Stimulated activated memory B cell treated with anti-CD40 and anti-IgM and Interleukin-4, amounts not matched to agents 10 μg/mL and 1 μg/mL and 100 μg/mL, for 72 hours (primary cell): ENCODE results near the gene DPYSL3.

Experiments used
- ATAC-seq: fragments of 150-1000 bp; cut with Tn5 transposase; 2 replicates; pipeline ENCODE4 v1.10.0; 2021
- H3K27ac Mint-ChIP-seq: one replicate; pipeline ENCODE4 v1.8.0; 2022; ENCODE audit warnings: mild to moderate bottlenecking, mixed read lengths
- H3K27me3 Mint-ChIP-seq: one replicate; pipeline ENCODE4 v1.8.0; 2022; ENCODE audit warnings: mixed read lengths
- H3K36me3 Mint-ChIP-seq: one replicate; pipeline ENCODE4 v1.8.0; 2022; ENCODE audit warnings: mixed read lengths
- H3K4me1 Mint-ChIP-seq: one replicate; pipeline ENCODE4 v1.8.0; 2022; ENCODE audit warnings: mixed read lengths
- H3K4me3 Mint-ChIP-seq: one replicate; pipeline ENCODE4 v1.8.0; 2022; ENCODE audit warnings: mild to moderate bottlenecking, moderate library complexity, mixed read lengths
- H3K9me3 Mint-ChIP-seq: one replicate; pipeline ENCODE4 v1.8.0; 2022; ENCODE audit warnings: mixed read lengths

The DPYSL3 gene

DNA sequence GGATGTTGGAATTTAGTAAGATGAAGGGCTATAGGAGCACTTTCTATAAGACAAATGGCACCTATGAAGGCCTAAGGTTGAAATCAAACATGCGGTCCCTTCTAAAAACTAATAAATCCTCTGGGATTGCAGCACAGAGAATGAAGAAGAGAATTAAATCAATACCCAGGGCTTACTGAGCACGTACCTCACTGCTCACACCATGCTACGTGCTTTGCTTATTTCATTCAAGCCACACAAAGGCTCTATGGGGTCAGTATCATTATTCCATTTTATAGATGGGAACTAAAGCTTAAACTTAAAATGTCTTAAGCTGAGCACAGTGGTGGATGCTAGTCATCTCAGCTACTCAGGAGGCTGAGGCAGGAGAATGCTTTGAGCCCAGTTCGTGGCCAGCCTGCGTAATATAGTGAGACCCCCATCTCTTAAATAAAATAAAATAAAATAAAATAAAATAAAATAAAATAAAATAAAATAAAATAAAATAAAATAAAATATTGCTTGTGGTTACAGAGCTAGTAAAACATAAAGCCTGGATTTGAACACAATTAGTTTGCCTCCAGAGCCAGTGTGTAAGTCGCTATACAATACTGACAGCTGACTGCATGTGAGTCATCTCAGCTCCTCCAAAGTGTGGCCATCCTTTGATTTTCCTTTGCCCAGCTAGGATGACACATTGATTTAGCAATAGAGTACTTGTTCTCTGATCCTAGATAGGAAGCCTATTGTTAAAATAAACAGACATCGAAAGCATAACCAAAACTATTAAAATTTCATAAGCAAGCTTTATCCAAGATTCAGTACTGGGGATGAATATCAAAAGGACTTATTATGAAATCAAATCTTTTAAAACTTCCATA lies 20.9 kb upstream of the DPYSL3 start:
- H3K4me1 Mint-ChIP-seq = no peaks in the 10 kb centered on the region
- H3K36me3 Mint-ChIP-seq = no peaks in the 10 kb centered on the region
- no peak overlapping the region for H3K4me3 Mint-ChIP-seq
- ATAC-seq = peak; percentile 48
- no peaks in the 10 kb centered on the region for H3K27me3 Mint-ChIP-seq
- H3K27ac Mint-ChIP-seq = no peak overlapping the region
- peaks cover 5% of the 10 kb centered on the region for H3K9me3 Mint-ChIP-seq

DNA sequence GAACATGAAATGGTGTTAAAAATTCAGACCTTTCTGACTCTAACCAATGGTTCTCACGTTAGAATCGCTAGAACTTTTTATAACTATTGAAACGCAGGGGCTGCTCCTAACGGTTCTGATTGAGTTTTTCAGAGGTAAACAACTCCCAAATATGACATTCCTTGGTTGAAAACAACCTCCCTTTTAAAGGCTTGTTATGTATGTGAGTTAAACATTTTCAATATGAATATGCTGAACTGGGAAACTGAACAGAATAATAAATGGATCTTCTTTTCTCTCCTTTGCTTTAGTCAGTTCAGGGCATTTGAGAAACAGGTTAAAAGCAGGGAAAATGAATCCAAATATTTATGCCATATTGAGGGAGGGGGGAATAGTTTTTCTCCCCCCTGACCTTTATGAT lies 13.2 kb upstream of the DPYSL3 start:
- no peak for ATAC-seq
- Mint-ChIP-seq H3K4me1 (no peaks in the 10 kb centered on the region), H3K27me3 (no peaks in the 10 kb centered on the region), H3K36me3 (no peaks in the 10 kb centered on the region), H3K4me3 (no peak overlapping the region), H3K9me3 (no peaks in the 10 kb centered on the region), H3K27ac (no peak overlapping the region)

DNA sequence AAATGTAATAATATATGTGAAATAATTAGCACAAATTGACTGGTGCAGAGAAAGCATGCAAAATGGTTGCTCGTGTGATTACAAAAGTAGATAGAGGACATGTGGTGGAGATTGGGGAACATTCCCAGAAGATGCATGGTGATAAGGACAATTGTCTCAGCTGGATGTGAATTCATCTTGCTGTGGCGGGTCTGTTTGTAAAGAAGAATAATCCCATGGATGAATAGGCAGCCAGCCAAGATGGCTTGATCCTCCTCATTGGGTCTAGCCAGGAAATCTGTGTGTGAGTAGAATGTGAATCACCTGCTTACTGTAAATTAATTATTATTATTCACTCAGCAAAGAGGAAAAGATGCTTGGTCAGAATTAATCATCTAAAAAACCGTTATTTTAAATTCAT lies 12.6 kb upstream of the DPYSL3 start:
- no peaks in the 10 kb centered on the region for H3K36me3 Mint-ChIP-seq

DNA sequence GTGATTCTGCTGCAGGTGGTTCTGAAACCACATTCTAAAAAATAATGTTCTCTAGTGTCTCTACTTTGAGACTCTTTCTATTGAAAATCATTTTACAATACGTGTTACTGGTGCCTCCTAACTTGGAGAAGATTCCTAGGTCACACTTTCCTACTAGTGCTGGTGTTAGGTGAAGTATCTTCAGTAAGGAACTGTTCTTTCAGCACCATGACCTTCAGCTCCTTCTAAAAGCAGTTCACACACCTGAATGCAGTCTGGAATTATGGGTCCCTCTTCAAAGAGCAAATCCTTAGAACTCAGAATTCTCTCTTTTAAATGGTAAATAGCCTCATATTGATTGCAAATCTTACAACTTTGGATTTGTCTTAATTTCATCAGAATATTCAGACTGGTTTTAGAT lies 10.6 kb upstream of the DPYSL3 start:
- no peak overlapping the region for H3K4me3 Mint-ChIP-seq
- no peaks in the 10 kb centered on the region for H3K4me1 Mint-ChIP-seq
- H3K27me3 Mint-ChIP-seq = no peaks in the 10 kb centered on the region
- H3K27ac Mint-ChIP-seq = no peak overlapping the region
- H3K9me3 Mint-ChIP-seq = no peaks in the 10 kb centered on the region
- no peaks in the 10 kb centered on the region for H3K36me3 Mint-ChIP-seq
- ATAC-seq = no peak

More for the DNA sequence above, 12.6 kb upstream of the DPYSL3 start:
- no peak overlapping the region for H3K27ac Mint-ChIP-seq
- ATAC-seq = no peak
- H3K4me3 Mint-ChIP-seq = no peak overlapping the region
- H3K27me3 Mint-ChIP-seq = no peaks in the 10 kb centered on the region
- no peaks in the 10 kb centered on the region for H3K4me1 Mint-ChIP-seq
- no peaks in the 10 kb centered on the region for H3K9me3 Mint-ChIP-seq

DNA sequence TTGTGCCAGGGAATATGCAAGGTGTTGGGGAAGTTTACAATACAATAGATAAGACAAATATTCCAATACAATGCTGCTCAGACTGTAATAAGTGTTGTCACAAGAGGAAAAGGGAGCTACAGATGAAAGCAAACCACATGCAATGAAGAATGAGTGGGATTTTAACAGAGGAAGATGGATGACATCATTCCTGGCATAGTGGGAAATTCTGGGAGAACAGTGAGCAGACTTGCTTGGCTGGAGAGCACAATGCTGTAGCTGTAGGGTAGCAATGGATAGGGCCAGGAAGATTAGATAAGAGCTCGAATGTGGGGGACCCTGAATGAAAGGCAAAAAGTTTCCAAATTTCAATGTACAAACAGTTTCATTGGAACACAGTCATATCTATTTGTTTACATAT lies 9.5 kb upstream of the DPYSL3 start:
- Mint-ChIP-seq H3K9me3 (no peaks in the 10 kb centered on the region), H3K4me1 (no peaks in the 10 kb centered on the region), H3K27ac (no peak overlapping the region), H3K27me3 (no peaks in the 10 kb centered on the region), H3K4me3 (no peak overlapping the region), H3K36me3 (no peaks in the 10 kb centered on the region)
- no peak for ATAC-seq

DNA sequence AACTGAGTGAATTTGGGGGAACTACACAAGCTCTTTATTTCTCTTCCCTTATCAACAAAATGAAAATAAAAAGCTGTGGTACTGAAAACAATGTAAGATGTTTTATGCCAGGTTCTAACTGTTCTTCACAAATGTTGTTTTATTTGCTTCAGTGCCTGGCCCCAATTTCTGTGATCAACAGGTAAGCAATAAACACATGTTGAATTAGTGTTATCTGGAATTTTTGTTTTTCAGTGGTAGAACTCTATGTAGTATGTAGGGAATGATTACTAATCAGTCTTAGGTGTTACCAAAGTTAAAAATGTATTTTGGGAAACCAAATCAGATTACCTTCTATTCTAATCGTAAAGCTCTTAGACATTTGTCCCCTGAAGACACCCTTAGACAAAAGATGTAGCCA lies 7.5 kb upstream of the DPYSL3 start:
- H3K36me3 Mint-ChIP-seq = no peaks in the 10 kb centered on the region
- H3K27ac Mint-ChIP-seq = no peak overlapping the region
- no peak overlapping the region for H3K4me3 Mint-ChIP-seq
- no peaks in the 10 kb centered on the region for H3K27me3 Mint-ChIP-seq
- no peaks in the 10 kb centered on the region for H3K4me1 Mint-ChIP-seq
- H3K9me3 Mint-ChIP-seq = no peaks in the 10 kb centered on the region
- no peak for ATAC-seq

DNA sequence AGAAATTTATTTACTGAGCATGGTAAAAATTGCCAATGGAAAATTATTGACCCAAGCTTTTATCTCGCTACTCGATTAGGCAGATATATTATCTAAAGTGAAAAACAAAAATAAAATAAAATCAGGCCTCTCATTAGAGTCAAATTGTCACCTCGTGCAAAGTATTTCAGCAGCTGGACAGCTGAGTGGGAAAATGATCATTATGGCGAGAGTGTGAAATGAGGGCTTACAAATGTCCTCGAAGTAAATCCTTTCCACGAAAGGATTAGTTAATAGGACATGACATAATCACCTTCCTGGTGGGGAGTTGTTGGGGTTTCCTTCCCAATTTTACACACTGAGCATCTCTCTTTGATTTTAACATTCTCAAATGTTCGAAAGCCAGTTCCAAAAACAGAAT lies 5.4 kb upstream of the DPYSL3 start:
- peaks cover 11% of the 10 kb centered on the region for H3K27me3 Mint-ChIP-seq
- H3K4me1 Mint-ChIP-seq = no peaks in the 10 kb centered on the region
- no peak overlapping the region for H3K27ac Mint-ChIP-seq
- H3K4me3 Mint-ChIP-seq = no peak overlapping the region
- no peak for ATAC-seq
- H3K9me3 Mint-ChIP-seq = peaks cover 6% of the 10 kb centered on the region
- H3K36me3 Mint-ChIP-seq = no peaks in the 10 kb centered on the region

DNA sequence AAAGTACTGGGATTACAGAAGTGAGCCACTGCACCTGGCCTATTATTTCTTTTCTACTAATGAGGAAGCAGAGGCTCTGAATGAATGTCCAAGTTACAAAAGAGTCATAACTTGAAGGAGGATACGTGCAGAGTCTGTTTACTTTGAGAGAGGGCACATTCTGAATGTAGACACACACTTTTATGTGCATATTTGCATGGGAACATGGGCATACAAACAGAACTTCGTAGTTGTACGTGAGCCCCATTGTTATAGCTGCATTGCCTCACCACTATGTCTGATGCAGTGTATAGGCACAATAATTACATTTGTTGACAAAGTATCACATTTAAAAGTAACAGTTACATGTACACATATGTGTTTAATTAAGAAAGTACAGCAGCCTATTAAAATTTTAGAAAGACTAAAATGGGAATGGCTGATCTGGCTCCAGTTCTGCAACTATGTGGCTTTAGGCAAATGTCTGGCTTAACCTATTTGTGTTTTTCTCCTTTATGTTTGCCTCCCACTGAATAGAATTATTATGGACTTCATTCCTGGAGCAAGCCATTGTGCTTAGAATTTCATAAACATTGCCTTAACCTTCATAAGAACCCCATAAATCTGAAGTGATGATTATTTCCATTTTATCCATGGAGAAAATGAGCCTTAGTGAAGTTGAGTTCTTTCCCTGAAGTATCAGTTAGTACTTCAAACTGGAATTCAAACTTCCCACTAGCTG lies 3.0 kb upstream of the DPYSL3 start:
- Mint-ChIP-seq H3K4me3 (no peak overlapping the region), H3K27me3 (peaks cover 27% of the 10 kb centered on the region), H3K4me1 (no peaks in the 10 kb centered on the region), H3K9me3 (peaks cover 9% of the 10 kb centered on the region), H3K36me3 (no peaks in the 10 kb centered on the region), H3K27ac (no peak overlapping the region)
- ATAC-seq = no peak

DNA sequence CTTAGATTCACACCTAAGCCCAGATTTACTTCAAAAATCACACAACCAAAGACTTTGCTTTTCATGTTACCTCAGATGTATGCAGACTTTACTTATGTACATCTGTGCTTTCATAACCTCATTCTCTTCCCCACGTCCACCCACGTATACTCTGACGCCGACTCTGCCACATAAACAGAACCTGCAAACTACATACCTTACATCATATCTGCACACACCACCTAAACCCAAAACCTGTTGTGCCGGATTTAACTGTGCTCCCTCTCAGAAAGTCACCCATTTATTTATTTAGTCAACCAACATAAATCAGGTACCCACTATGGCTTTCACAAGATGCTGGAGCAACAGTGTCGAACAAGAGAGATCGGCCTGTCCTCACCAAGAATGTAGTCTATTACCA lies 1.0 kb upstream of the DPYSL3 start:
- H3K27me3 Mint-ChIP-seq = peaks cover 27% of the 10 kb centered on the region
- H3K36me3 Mint-ChIP-seq = no peaks in the 10 kb centered on the region
- H3K27ac Mint-ChIP-seq = no peak overlapping the region
- peaks cover 9% of the 10 kb centered on the region for H3K9me3 Mint-ChIP-seq
- H3K4me3 Mint-ChIP-seq = no peak overlapping the region
- H3K4me1 Mint-ChIP-seq = no peaks in the 10 kb centered on the region
- ATAC-seq = no peak

DNA sequence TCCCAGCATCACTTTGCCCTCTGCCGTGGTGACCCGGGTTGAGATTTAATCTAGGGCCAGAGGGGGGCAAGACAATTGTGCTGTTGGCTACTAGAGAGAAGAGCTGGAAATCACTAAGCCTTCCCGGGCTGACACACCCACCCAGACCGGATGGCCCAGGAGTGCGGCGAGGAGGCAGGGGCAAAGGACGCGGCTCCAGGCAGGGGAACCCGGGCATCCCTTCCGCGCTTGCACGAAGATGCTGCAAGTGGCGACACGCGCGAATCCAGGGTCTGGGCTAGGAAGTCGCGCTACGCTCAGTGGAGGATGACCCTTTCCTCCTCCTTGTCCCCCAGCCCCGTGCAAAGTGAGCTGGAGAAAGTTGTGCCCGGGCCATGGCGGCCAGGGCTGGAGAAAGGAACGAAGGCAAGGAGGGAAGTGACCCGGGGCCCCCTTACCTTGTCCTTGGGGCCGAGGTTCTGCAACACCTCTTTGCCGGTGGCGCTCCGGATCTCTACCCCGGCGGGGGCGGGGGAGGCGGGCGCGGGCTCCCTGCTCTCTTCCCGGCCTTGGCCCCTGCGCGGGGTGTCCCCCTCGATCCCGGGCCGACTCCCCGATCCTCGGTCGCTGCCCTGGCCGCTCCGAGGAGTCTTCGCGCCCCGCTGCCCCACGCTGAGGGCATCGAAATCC lies 693 bp downstream of the DPYSL3 start:
- no peak overlapping the region for H3K4me3 Mint-ChIP-seq
- peaks cover 27% of the 10 kb centered on the region for H3K27me3 Mint-ChIP-seq
- H3K4me1 Mint-ChIP-seq = no peaks in the 10 kb centered on the region
- no peak for ATAC-seq
- no peak overlapping the region for H3K27ac Mint-ChIP-seq
- no peaks in the 10 kb centered on the region for H3K36me3 Mint-ChIP-seq
- peaks cover 9% of the 10 kb centered on the region for H3K9me3 Mint-ChIP-seq

DNA sequence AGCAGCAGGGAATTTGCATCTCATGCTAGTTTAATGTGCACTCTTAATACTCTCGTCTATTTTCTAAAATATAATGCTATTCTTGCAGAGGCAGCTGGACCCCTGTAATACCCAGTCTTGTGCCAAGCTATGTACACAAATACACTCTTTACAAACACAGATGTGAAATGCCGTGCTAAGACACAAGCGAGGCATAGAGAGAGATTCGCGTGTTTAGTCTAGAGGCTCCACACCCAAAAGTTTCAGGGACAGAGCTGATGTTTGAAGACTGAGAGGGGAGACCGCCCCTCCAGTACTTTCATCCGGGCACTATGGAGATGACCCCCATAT lies 1.2 kb downstream of the DPYSL3 start:
- Mint-ChIP-seq H3K36me3 (no peaks in the 10 kb centered on the region), H3K9me3 (peaks cover 9% of the 10 kb centered on the region), H3K4me1 (no peaks in the 10 kb centered on the region), H3K27ac (no peak overlapping the region), H3K27me3 (peaks cover 27% of the 10 kb centered on the region), H3K4me3 (no peak overlapping the region)
- no peak for ATAC-seq

DNA sequence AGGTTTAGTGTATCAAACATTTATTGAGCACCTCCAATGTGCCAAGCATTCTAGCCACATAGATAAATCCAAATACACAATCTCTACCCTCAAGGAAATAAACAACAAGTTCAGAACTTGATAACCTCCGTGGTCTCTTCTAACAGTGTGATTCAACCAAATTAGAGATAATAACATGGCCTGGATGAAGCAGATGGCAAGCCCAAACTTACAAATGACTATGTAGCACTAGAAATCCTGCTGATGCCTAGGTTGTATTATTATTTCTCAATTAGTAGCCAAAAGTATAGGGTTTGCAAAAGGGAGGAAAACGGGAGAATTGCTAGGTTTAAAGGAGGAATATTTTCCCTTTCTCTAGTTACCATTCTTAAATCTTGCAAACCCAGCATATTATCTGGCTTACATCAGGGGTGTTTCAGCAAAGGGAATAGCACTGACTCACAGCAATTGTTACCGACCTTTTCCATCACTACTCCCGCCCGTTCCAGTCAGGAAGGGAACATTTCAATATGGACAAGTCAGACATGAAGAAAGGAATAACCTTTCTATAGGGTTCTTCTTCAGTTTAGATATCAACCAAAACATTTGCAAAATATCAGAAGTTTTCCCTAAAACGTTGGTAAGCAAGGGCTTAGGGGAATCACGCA lies 2.3 kb downstream of the DPYSL3 start:
- H3K9me3 Mint-ChIP-seq = peaks cover 9% of the 10 kb centered on the region
- H3K4me3 Mint-ChIP-seq = no peak overlapping the region
- no peak for ATAC-seq
- no peak overlapping the region for H3K27ac Mint-ChIP-seq
- no peaks in the 10 kb centered on the region for H3K4me1 Mint-ChIP-seq
- H3K27me3 Mint-ChIP-seq = peaks cover 27% of the 10 kb centered on the region
- H3K36me3 Mint-ChIP-seq = no peaks in the 10 kb centered on the region

DNA sequence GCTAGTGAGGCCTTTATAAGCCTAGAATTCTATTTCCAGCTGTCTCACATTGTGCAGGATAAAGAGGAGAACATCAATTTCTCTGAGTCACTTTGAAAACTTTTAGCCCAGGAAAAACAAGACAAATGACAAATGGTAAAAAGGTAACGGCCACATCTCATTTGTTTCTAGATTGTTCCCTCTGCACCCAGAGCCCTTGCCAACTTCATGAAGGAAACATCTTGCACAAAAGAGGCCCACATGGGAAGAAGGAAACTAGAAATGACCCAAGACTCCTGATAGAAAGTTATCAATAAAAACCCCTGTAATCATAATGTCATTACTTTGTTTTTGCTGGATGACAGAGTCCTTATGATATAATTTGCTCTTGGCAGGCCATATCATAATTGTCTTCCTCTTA lies 5.3 kb downstream of the DPYSL3 start:
- Mint-ChIP-seq H3K36me3 (no peaks in the 10 kb centered on the region), H3K4me3 (no peak overlapping the region), H3K4me1 (no peaks in the 10 kb centered on the region), H3K27ac (no peak overlapping the region), H3K27me3 (peaks cover 9% of the 10 kb centered on the region), H3K9me3 (no peaks in the 10 kb centered on the region)
- no peak for ATAC-seq

DNA sequence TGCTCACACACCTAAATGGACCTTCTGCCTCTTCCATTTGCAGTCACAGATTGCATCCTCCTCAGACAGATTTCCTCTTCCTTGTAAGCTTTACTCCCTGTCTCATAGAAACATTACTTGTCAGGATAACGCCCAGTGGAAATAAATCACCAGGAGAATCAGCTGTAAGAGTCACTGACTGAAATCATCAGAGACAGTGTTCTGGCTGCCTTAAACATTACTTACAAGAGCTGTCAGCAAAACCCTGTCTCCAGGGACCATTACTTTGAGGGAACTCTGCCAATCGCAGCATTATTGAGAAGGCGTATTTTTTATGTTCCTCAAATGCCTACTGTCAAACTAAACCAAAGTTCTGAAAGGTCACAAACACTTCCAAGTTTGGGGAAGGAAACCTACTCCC lies 5.9 kb downstream of the DPYSL3 start:
- Mint-ChIP-seq H3K27me3 (peaks cover 6% of the 10 kb centered on the region), H3K4me1 (no peaks in the 10 kb centered on the region), H3K27ac (no peak overlapping the region), H3K4me3 (no peak overlapping the region), H3K9me3 (no peaks in the 10 kb centered on the region), H3K36me3 (no peaks in the 10 kb centered on the region)
- no peak for ATAC-seq

DNA sequence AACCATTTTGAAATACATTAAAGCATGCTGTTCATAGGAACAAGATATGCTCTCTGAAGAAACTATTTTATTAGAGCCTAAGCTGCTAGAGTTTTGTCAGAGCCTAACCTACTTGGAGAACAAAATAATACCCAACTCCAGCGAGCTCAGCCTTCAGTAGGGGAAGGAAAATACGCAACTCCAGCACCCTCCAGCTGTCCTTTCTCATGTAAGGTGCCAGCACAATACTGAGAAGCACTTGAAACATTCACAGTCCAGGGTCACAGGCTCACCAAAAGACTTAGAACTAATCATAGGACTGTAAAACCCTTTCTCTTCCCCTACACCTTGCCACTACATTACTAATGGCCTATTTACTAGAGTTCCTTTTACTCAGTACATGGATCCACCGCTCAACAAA lies 18.9 kb downstream of the DPYSL3 start:
- H3K4me3 Mint-ChIP-seq = no peak overlapping the region
- no peaks in the 10 kb centered on the region for H3K4me1 Mint-ChIP-seq
- H3K27me3 Mint-ChIP-seq = no peaks in the 10 kb centered on the region
- no peaks in the 10 kb centered on the region for H3K9me3 Mint-ChIP-seq
- H3K27ac Mint-ChIP-seq = no peak overlapping the region
- no peaks in the 10 kb centered on the region for H3K36me3 Mint-ChIP-seq
- ATAC-seq = no peak
